Activated B cell treated with CpG ODN at 0.5 μM for 24 hours (primary cell): ENCODE measurements around the gene TMEM132E. TPM values are rescaled to one million over a fixed set of nuclear protein-coding genes. Genes with fewer than 3 reads are reported as not detected.

Experiments
- ATAC-seq: fragments of 200-7000 bp; cut with Tn5 transposase; one replicate; pipeline ENCODE4 v1.10.0; 2021; ENCODE audit warnings: low read depth, mild to moderate bottlenecking, moderate library complexity
- CTCF ChIA-PET: fragments of 350-600 bp; sonication (Branson Sonifier 250); formaldehyde crosslinking; loops from one replicate; lab custom pipeline; 2021; ENCODE audit warnings: antibody characterized with exemption; lab: Charles Lee
- POLR2A ChIA-PET: fragments of 350-600 bp; sonication (Branson Sonifier 250); formaldehyde crosslinking; loops from one replicate; lab custom pipeline; 2021; ENCODE audit warnings: antibody characterized with exemption; lab: Charles Lee
- DNase-seq: peaks from one replicate; pipeline ENCODE4 v3.0.0; 2022
- H3K27ac Mint-ChIP-seq: one replicate; pipeline ENCODE4 v1.8.0; 2020; ENCODE audit warnings: mixed read lengths
- H3K27me3 Mint-ChIP-seq: one replicate; pipeline ENCODE4 v1.8.0; 2021; ENCODE audit warnings: mixed read lengths
- H3K36me3 Mint-ChIP-seq: one replicate; pipeline ENCODE4 v1.8.0; 2021; ENCODE audit warnings: low read depth, mixed read lengths
- H3K4me1 Mint-ChIP-seq: one replicate; pipeline ENCODE4 v1.8.0; 2021; ENCODE audit warnings: mixed read lengths
- H3K4me3 Mint-ChIP-seq: one replicate; pipeline ENCODE4 v1.8.0; 2020; ENCODE audit warnings: mild to moderate bottlenecking, mixed read lengths
- H3K9me3 Mint-ChIP-seq: one replicate; pipeline ENCODE4 v1.8.0; 2020; ENCODE audit warnings: mixed read lengths
- intact Hi-C: fragments of 100-400 bp; cut with micrococcal nuclease; formaldehyde crosslinking; loops from one replicate; pipeline ENCODE4 v1.15.1; 2024
- total RNA-seq: library from RNA; stranded (reverse); gene quantifications from 2 replicates; pipeline ENCODE4 v1.2.3, GENCODE V29; 2022
- TF ChIP-seq, protein P1 (sequence below): fragments of 200-600 bp; IDR thresholded peaks from one replicate; pipeline ENCODE4 v1.8.0; 2022; ENCODE audit warnings: antibody characterized with exemption, mild to moderate bottlenecking

The TMEM132E gene
- total RNA-seq, 1 donor from 2014 or later, result not detected

DNA sequence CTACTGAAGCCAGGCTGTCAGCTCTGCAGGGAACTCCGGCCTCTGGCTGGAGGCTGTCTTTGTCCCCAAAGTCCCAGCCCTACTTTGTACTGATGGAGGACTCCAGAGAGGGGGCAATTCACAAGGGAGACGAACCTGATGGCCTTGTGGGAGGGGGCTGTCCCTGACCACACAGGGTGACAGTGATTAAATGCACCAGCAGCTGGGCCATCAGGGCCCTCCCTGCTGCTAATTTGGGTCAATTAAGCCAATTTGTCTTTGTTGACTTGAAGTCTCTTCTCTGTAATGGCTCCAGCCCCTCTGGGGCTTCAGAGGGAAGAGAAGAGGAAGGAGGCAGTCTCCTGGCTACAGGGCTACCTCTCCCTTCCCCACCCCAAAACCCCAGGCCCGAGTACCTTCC, 22.0 kb downstream of the TMEM132E start:
- Mint-ChIP-seq H3K27me3 (peaks cover 11% of the 10 kb centered on the region), H3K4me1 (no peaks in the 10 kb centered on the region), H3K27ac (no peak overlapping the region), H3K9me3 (no peaks in the 10 kb centered on the region), H3K4me3 (no peak overlapping the region), H3K36me3 (no peaks in the 10 kb centered on the region)
- TF ChIP-seq, protein P1, sequence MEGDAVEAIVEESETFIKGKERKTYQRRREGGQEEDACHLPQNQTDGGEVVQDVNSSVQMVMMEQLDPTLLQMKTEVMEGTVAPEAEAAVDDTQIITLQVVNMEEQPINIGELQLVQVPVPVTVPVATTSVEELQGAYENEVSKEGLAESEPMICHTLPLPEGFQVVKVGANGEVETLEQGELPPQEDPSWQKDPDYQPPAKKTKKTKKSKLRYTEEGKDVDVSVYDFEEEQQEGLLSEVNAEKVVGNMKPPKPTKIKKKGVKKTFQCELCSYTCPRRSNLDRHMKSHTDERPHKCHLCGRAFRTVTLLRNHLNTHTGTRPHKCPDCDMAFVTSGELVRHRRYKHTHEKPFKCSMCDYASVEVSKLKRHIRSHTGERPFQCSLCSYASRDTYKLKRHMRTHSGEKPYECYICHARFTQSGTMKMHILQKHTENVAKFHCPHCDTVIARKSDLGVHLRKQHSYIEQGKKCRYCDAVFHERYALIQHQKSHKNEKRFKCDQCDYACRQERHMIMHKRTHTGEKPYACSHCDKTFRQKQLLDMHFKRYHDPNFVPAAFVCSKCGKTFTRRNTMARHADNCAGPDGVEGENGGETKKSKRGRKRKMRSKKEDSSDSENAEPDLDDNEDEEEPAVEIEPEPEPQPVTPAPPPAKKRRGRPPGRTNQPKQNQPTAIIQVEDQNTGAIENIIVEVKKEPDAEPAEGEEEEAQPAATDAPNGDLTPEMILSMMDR, result no peak
- ChIA-PET POLR2A (no interaction called here), CTCF (no interaction called here)
- ATAC-seq (no peak), DNase-seq (no peak)
- intact Hi-C loops, result no loop called here

DNA sequence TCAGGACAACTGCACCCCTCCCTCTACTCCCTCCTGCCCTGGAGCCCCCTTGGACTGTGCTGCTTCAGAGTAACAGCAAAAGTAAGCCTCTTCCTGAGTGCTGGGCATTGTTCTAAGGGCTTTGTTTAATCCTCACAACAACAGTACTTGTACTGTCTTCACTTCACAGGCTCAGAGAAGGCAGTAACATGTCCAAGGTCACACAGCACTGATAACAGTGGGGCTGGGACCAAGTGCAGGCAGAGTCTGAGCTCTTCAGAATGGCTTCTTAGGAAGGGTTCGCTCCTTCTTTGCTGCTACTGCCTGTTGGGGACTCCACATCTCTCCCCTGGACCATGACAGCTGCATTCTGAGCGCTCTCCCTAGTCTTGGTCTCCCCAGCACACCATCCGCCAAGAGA, 24.6 kb downstream of the TMEM132E start:
- no peaks in the 10 kb centered on the region for H3K4me1 Mint-ChIP-seq
- no peaks in the 10 kb centered on the region for H3K36me3 Mint-ChIP-seq
- TF ChIP-seq, protein P1, result no peak
- ChIA-PET CTCF (no interaction called here), POLR2A (no interaction called here)
- H3K4me3 Mint-ChIP-seq, result no peak overlapping the region
- ATAC-seq (no peak), DNase-seq (no peak)
- intact Hi-C loops, result no loop called here
- no peak overlapping the region for H3K27ac Mint-ChIP-seq
- H3K9me3 Mint-ChIP-seq, result no peaks in the 10 kb centered on the region
- peaks cover 25% of the 10 kb centered on the region for H3K27me3 Mint-ChIP-seq

DNA sequence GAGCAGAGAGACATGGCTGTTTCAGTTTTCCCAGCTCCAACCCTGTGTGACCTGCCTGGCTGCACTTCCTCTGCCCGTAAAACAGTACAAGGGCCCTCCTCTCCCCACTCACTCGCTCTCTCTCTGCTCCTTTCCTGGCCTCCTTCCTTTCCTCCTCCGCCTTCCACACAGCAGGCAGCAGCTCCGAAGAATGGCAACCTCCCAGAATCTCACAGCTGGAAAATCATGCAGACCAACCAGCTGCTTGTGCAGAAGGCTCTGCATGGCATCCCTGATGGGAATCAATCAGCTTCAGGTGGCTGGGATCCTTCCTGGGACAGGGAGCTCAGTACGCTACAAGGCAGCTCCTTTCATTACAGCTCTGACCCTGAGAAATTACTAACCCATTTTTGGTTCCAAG, 27.4 kb downstream of the TMEM132E start:
- no peak overlapping the region for H3K27ac Mint-ChIP-seq
- DNase-seq (no peak), ATAC-seq (no peak)
- no peaks in the 10 kb centered on the region for H3K4me1 Mint-ChIP-seq
- no peaks in the 10 kb centered on the region for H3K9me3 Mint-ChIP-seq
- TF ChIP-seq, protein P1, result no peak
- intact Hi-C loops, result no loop called here
- peaks cover 40% of the 10 kb centered on the region for H3K27me3 Mint-ChIP-seq
- H3K4me3 Mint-ChIP-seq, result no peak overlapping the region
- POLR2A ChIA-PET, result no interaction called here
- H3K36me3 Mint-ChIP-seq, result no peaks in the 10 kb centered on the region
- CTCF ChIA-PET, result interaction anchor here (0.8 kb wide), 1 partner anchor 34 kb away, joined by 3 read pairs; no protein-coding TSS in a partner anchor

DNA sequence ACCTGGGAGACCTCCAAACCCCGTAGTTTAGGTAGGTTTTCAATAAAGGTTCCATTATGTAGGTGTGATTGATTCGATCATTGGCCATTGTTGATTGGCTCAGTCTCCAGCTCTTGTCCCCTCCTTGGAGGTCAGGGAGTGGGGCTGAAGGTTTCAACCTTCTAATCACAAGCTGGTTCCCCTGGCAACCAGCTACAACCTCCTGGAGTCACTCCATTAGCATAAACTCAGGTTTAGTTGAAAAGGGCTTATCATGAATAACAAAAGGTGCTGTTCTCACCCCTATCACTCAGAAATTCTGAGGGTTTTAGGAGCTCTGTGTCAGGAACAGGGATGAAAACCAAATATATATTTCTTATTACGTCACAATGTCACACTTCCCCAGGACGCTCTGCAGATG, 28.5 kb downstream of the TMEM132E start:
- ChIA-PET CTCF (no interaction called here), POLR2A (no interaction called here)
- ATAC-seq, result no peak
- TF ChIP-seq, protein P1, result no peak
- no peaks in the 10 kb centered on the region for H3K9me3 Mint-ChIP-seq
- peaks cover 44% of the 10 kb centered on the region for H3K27me3 Mint-ChIP-seq
- DNase-seq, result no peak
- no peaks in the 10 kb centered on the region for H3K36me3 Mint-ChIP-seq
- intact Hi-C loops, result no loop called here
- H3K27ac Mint-ChIP-seq, result no peak overlapping the region
- H3K4me1 Mint-ChIP-seq, result no peaks in the 10 kb centered on the region
- H3K4me3 Mint-ChIP-seq, result no peak overlapping the region

DNA sequence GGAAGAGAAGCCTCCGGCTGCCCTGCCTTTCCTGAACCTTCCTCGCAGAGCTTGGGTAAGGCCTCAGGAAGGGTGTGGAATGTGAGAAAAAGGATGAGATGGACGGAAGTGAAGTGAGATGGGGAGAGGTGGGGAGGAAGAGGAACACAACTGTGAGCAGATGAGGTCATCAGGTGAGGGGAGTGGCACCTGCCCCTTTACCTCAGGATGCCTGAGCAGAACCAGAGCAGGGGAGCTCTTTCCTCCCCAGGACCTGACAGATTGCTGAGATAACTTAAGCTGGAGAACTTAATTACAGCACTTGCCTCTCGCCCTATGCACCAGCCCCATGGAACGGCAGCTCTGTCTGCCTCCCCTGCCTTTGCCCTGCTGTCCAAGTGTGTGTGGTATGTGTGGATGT, 29.8 kb downstream of the TMEM132E start:
- no peak for ATAC-seq

More for the DNA sequence above, 29.8 kb downstream of the TMEM132E start:
- ChIA-PET POLR2A (no interaction called here), CTCF (no interaction called here)
- Mint-ChIP-seq H3K27me3 (peaks cover 50% of the 10 kb centered on the region), H3K27ac (no peak overlapping the region), H3K4me1 (no peaks in the 10 kb centered on the region), H3K36me3 (no peaks in the 10 kb centered on the region), H3K4me3 (no peak overlapping the region), H3K9me3 (no peaks in the 10 kb centered on the region)
- TF ChIP-seq, protein P1, result no peak
- intact Hi-C loops, result no loop called here
- no peak for DNase-seq
